ENCODE results near the gene GNG8. TPM values are rescaled to one million over a fixed set of nuclear protein-coding genes. Genes with fewer than 3 reads are reported as not detected.

GNG8 gene
- total RNA-seq, 1 experiment from 2014 or later = not detected

DNA sequence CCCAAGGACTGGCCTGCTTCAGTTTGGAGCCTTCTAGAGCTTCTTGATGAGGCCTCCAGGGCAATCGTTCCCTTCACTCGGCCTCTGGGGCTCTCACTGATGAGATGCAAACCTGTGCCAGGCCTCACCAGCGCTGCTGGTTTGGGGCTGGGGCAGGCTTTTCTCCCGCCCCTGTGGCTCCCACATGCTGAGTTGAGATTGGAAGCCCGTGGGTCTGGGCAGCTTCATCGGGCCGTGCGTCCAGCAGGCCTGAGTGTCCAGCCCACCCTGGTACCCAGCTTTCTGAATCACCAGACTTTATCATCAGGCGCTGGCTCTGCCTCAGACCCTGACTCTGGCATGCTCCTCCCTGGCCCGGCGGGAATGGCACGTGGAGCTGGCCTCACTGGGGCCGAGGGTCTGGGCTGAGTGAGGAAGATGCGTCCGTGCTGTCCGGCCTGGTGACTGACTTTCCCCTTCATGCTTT lies 30.6 kb downstream of the GNG8 start:
- Histone ChIP-seq H3K27me3 (ENCODE audit: control insufficient read depth, insufficient read depth, low read length) (no peaks in the 10 kb centered on the region), H3K4me3 (ENCODE audit: insufficient read depth, low read depth, low read length) (no peak overlapping the region), H3K36me3 (replicated peaks; ENCODE audit: control insufficient read depth, insufficient read depth, low read length) (peaks cover 28% of the 10 kb centered on the region)
- peak; percentile 32 for DNase-seq

- H3K36me3 ChIP-seq (replicated peaks; ENCODE audit: control insufficient read depth, insufficient read depth, low read length) = peaks cover 28% of the 10 kb centered on the region
- H3K27me3 ChIP-seq (ENCODE audit: control insufficient read depth, insufficient read depth, low read length) = no peaks in the 10 kb centered on the region
- DNase-seq = peak; percentile 57
- no peak overlapping the region for H3K4me3 ChIP-seq (ENCODE audit: insufficient read depth, low read depth, low read length)
Measured at GRCh38 chr19:46604781-46605355, 31.1 kb downstream of the GNG8 start.

- peak; percentile 27 for DNase-seq
- Histone ChIP-seq H3K27me3 (ENCODE audit: control insufficient read depth, insufficient read depth, low read length) (no peaks in the 10 kb centered on the region), H3K4me3 (ENCODE audit: insufficient read depth, low read depth, low read length) (no peak overlapping the region), H3K36me3 (replicated peaks; ENCODE audit: control insufficient read depth, insufficient read depth, low read length) (peaks cover 24% of the 10 kb centered on the region)
Measured at GRCh38 chr19:46603752-46604231, 32.2 kb downstream of the GNG8 start.

- DNase-seq = peak; percentile 51
- Histone ChIP-seq H3K27me3 (ENCODE audit: control insufficient read depth, insufficient read depth, low read length) (no peaks in the 10 kb centered on the region), H3K36me3 (replicated peaks; ENCODE audit: control insufficient read depth, insufficient read depth, low read length) (peaks cover 20% of the 10 kb centered on the region), H3K4me3 (ENCODE audit: insufficient read depth, low read depth, low read length) (no peak overlapping the region)
Measured at GRCh38 chr19:46603195-46603637, 32.8 kb downstream of the GNG8 start.

- Histone ChIP-seq H3K4me3 (ENCODE audit: insufficient read depth, low read depth, low read length) (peak overlapping the region; percentile 91), H3K27me3 (ENCODE audit: control insufficient read depth, insufficient read depth, low read length) (no peaks in the 10 kb centered on the region), H3K36me3 (replicated peaks; ENCODE audit: control insufficient read depth, insufficient read depth, low read length) (peaks cover 13% of the 10 kb centered on the region)
- DNase-seq = peak; percentile 65
Measured at GRCh38 chr19:46602392-46603194, 33.4 kb downstream of the GNG8 start.

DNA sequence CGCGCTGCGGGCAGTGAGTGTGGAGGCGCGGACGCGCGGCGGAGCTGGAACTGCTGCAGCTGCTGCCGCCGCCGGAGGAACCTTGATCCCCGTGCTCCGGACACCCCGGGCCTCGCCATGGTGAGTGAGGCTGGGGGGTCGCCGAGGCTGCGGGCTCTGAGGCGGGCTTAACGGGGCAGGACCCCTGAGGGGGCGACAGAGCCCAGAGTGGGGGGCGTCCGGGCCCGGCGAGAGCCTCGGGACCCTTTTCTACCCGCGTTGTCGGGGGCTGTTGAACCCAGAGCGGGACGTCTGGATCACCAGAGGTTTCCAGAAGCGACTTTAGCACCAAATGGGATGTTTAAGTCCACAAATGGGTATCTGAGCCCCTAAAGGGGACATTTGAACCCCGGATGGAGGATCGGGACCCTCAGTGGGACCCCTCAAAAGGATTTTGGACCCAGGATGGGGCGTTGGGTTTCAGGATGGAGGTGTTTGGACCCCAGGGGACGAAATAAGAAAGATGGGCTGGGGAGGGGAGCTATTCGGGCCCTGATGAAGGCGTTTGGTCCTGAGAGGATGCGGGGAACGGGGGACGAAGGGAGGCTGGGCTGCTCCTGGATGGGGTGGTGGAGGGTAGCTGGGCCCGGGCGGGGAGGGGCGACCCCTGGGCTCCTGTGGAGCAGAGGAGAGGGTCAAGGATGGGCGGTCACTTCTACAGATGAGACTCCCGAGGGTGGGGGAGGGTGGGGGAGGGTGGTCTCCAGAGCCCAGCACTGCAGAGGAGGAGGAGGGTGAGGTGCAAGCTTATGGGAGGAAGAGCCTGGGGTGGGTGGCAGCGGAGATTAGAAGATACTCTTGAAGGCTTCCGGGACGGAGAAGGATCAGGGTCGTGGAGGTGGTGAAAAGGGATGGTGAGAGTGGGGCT lies 34.4 kb downstream of the GNG8 start, which contains the start of gene CALM3:
CALM3 (plus strand) TSS at position 13 of the 907 bp plus-strand sequence; CDS start at position 118, 105 bp downstream.
- peaks cover 7% of the 10 kb centered on the region for H3K36me3 ChIP-seq (replicated peaks; ENCODE audit: control insufficient read depth, insufficient read depth, low read length)
- H3K4me3 ChIP-seq (ENCODE audit: insufficient read depth, low read depth, low read length) = peak within 1 kb of the TSS; percentile 91
- DNase-seq = peak; percentile 77
- no peaks in the 10 kb centered on the region for H3K27me3 ChIP-seq (ENCODE audit: control insufficient read depth, insufficient read depth, low read length)

GRCh38 chr19:46600384-46601317 lies 35.4 kb downstream of the GNG8 start:
- peak; percentile 98 for DNase-seq
- Histone ChIP-seq H3K27me3 (ENCODE audit: control insufficient read depth, insufficient read depth, low read length) (no peaks in the 10 kb centered on the region), H3K4me3 (ENCODE audit: insufficient read depth, low read depth, low read length) (peak overlapping the region; percentile 91), H3K36me3 (replicated peaks; ENCODE audit: control insufficient read depth, insufficient read depth, low read length) (peaks cover 1% of the 10 kb centered on the region; the same call in 1 of the 2 replicates)

DNA sequence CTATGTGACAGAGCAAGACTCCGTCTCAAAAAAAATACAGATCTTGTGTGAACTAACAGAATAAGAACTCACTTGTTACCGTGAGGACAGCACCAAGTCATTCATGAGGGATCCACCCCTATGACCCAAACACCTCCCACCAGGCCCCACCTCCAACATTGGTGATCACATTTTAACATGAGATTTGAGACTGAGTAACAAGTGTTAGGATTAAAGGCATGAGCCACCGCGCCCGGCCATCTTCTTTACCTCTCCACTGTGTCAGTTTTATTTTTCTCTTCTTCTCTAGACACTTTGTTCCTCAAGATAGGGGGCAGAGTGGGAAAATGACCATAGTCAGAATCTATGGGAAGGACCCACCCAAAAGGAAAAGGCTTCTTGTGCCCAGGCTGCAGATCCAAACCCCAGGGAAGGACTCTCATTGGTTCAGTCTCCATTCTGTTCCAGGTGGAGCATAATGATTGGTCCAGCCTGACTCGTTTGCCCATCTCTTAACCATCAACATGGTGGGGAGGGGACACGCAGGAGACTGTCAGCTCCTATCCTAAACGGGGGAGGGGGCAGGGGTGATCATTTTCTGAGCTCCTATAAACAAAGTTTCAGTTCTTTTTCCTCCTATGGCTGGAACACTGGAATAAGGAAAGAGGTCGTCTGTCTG lies 36.2 kb downstream of the GNG8 start:
- H3K4me3 ChIP-seq (ENCODE audit: insufficient read depth, low read depth, low read length) = peak overlapping the region; percentile 91; the same call in 1 of the 2 replicates
- peak; percentile 70 for DNase-seq
- no peaks in the 10 kb centered on the region for H3K27me3 ChIP-seq (ENCODE audit: control insufficient read depth, insufficient read depth, low read length)
- H3K36me3 ChIP-seq (replicated peaks; ENCODE audit: control insufficient read depth, insufficient read depth, low read length) = no peaks in the 10 kb centered on the region

DNA sequence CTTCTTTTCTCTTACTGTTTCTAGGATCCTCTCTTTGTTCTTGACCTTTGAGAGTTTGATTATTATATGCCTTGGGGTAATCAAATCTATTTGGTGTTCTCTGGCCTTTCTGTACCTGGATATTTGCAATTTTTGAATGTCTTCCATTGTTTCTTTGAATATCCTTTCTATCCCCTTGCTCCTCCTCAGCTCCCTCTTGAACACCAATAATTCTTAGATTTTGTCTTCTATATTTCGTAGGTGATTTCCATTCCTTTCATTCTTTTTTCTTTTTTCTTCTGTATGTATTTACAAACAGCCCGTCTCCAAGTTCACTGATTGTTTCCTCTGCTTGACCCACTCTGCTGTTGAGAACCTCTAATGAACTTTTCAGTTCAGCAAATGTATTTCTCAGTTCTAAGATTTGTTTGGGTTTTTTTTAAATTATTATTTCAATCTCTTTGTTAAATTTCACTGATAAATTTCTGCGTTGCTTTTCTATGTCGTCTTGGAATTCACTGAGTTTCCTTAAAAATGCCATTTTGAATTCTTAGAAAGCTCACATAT lies 37.6 kb downstream of the GNG8 start:
- Histone ChIP-seq H3K27me3 (ENCODE audit: control insufficient read depth, insufficient read depth, low read length) (no peaks in the 10 kb centered on the region), H3K36me3 (replicated peaks; ENCODE audit: control insufficient read depth, insufficient read depth, low read length) (no peaks in the 10 kb centered on the region), H3K4me3 (ENCODE audit: insufficient read depth, low read depth, low read length) (no peak overlapping the region)
- no peak for DNase-seq

GRCh38 chr19:46596008-46596407 lies 40.0 kb downstream of the GNG8 start:
- Histone ChIP-seq H3K36me3 (replicated peaks; ENCODE audit: control insufficient read depth, insufficient read depth, low read length) (no peaks in the 10 kb centered on the region), H3K27me3 (ENCODE audit: control insufficient read depth, insufficient read depth, low read length) (no peaks in the 10 kb centered on the region), H3K4me3 (ENCODE audit: insufficient read depth, low read depth, low read length) (no peak overlapping the region)
- DNase-seq = no peak

GRCh38 chr19:46591870-46592269 lies 44.1 kb downstream of the GNG8 start:
- Histone ChIP-seq H3K4me3 (ENCODE audit: insufficient read depth, low read depth, low read length) (no peak overlapping the region), H3K27me3 (ENCODE audit: control insufficient read depth, insufficient read depth, low read length) (no peaks in the 10 kb centered on the region)

GRCh38 chr19:46591254-46591653 lies 44.7 kb downstream of the GNG8 start:
- no peak for DNase-seq
- Histone ChIP-seq H3K27me3 (ENCODE audit: control insufficient read depth, insufficient read depth, low read length) (no peaks in the 10 kb centered on the region), H3K36me3 (replicated peaks; ENCODE audit: control insufficient read depth, insufficient read depth, low read length) (no peaks in the 10 kb centered on the region), H3K4me3 (ENCODE audit: insufficient read depth, low read depth, low read length) (no peak overlapping the region)

More at GRCh38 chr19:46591870-46592269, 44.1 kb downstream of the GNG8 start:
- no peaks in the 10 kb centered on the region for H3K36me3 ChIP-seq (replicated peaks; ENCODE audit: control insufficient read depth, insufficient read depth, low read length)
- no peak for DNase-seq

DNA sequence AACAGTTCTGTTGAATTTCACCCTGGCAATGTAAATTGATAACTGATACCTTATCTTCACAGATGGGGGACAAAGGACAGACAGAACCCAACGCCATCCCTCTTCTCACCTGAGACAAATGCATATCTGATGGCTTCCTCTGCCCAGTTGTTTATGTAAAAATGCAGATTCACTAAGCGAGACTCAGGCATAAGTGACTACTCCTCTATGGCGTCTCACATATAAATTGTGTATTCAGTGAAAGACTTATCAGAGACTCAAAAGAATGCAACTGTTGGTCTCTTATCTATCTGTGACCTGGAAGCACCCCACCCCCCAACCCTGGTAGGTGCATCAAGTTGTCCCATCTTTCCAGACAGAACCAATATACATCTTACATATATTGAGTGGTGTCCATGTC lies 48.1 kb downstream of the GNG8 start:
- no peak overlapping the region for H3K4me3 ChIP-seq (ENCODE audit: insufficient read depth, low read depth, low read length)
- no peaks in the 10 kb centered on the region for H3K36me3 ChIP-seq (replicated peaks; ENCODE audit: control insufficient read depth, insufficient read depth, low read length)
- DNase-seq = no peak
- H3K27me3 ChIP-seq (ENCODE audit: control insufficient read depth, insufficient read depth, low read length) = no peaks in the 10 kb centered on the region
